DMS114 treated with DMSO at 0.1 percent for 48 hours (cell line): ENCODE data around the gene COL23A1.

Experiments
- DNase-seq: peaks from one replicate; lab custom pipeline; 2025; ENCODE audit not compliant: unreplicated experiment; lab: John Stamatoyannopoulos, UW

COL23A1 gene

DNA sequence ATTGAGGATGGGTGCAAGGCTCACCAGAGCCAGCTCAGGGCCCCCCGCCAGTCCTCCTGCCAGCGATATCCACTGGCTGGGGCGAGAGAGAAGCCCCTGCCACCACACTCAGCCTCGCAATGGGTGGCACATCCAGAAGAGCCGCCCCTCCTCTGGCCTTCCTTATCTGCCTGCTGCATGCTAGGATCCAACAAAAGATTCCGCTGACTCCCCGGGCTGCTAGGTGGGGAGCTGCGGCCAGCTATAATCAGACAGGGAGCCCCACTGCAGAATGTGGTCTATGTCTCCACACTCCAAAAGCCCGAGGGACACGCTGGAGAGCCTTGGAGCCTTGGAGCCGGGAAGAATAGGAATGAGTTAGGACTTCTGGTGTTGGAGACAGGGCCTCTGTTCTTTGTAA lies 32.8 kb downstream of the COL23A1 start:
- no peak for DNase-seq

DNA sequence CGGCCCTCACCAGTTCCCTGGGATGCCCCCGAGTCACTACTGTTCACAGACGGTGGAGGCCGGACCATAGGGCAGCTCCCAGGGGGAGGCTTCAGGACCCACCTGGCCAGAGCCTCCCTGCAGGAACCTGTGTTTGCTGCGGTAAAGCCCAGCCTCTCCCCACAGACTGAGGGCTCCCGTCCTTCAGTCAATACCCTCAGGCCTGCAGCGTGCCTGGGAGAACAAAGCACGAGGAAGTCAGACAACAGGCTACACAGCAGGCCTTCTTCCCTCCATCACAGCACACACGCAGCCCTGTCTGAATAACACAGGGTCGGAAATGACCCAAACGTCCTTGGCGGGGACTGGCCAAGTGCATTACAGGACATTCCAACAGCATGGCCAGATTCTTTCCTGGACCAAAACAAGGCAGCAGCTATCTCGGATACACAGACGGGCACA lies 34.4 kb downstream of the COL23A1 start:
- DNase-seq: no peak

GRCh38 chr5:178555005-178555404 lies 35.2 kb downstream of the COL23A1 start:
- no peak for DNase-seq

- DNase-seq: no peak
Observed at GRCh38 chr5:178554311-178554710, 35.9 kb downstream of the COL23A1 start.

DNA sequence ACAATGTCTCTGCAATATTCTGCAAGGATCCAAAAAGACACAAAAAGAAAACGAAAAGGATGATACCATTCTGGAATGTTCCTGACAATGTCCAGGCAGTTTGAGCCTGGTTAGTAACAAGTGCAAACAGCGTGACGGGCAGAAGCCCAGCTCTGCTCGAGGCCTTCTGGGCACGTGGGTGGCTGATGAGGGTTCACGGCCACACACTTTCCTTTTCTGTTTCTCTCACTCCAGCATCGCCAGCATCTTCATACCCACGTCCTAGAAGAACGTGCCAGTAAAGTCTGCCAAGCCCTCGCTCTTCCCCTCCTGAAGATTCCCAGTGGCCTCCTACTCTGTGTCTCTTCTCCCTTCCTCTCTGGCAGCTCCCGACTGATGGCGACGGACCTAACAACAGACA lies 36.7 kb downstream of the COL23A1 start:
- DNase-seq: no peak

DNA sequence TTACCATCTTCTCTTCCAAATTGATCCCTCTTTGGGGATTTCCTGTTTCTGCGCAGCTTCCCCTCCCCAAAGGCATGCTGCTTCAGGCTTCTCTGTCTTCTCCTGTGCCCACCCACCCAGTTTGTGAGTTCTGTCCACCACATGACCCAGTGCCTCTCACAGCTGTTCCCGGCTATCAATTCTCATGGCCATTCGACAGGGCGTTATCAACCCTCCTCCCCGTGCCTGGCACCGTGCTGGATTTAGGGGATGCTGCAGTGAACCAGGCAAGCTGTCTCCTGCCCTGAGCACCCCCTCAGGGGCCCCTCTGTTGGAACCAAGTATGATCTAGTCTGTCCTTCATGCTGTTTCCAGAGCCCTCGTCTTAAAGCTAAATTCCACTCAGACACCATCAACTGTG lies 38.7 kb downstream of the COL23A1 start:
- no peak for DNase-seq

DNA sequence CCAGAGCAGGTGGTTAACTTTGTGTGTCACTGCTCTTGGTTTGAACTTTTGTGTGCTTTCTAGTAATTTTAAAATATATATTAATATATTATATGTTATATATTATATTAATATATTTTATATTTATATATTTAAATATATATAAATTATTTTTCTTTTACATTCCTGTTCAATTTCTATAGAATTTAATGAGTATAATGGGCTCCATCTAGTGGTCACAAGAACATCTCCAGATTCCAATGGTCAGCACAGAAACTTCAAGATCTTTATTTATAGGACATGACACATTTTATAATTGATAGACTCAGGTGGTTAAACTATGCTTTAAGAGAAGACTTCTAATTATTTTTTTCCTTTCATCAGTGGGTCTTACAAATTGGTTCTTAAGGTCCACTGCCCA lies 39.1 kb downstream of the COL23A1 start:
- peak; percentile 68 for DNase-seq

DNA sequence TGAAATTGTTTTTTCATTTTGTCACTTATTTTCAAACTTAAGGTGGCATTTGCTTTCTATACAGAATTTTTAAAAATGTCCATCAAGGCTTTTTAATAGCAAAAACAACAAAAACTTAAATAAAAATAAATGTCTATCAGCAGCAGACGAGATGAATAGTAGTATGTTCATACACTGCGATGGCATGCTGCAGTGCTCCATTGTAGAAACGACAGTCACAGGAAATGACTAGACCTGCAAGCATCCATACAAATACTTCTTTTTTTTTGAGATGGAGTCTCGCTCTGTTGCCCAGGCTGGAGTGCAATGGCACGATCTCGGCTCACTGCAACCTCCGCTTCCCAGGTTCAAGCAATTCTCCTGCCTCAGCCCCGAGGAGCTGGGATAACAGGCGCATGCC lies 41.4 kb downstream of the COL23A1 start:
- DNase-seq: no peak

GRCh38 chr5:178547753-178548415 lies 42.3 kb downstream of the COL23A1 start:
- DNase-seq: no peak

DNA sequence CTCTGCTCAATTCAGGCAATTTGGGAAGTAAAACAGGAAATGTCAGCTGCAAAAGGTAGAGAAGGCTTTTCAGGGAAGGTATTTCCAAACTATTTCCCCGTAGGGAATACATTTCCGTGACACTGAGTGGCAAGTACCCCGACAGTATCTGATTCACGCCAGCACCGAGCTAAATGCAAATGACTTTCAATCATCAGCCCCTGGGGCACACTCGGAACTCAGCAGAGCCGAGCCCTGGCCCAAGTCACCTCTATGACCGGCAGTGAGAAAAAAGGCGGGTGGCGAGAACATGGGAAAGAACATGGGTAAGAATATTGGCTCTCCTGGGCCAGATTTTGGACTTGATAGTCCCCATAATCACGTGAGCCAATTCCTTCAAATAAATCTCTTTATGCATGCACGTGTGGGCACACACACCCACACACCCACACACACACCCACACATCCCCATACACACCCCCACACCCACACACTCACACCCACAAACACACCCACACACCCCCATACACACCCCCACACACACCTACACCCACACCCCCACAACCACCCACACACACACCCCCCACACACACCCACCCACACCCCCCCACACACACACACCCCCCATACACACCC lies 43.0 kb downstream of the COL23A1 start:
- DNase-seq: no peak

- no peak for DNase-seq
Observed at GRCh38 chr5:178546675-178547033, 43.5 kb downstream of the COL23A1 start.

DNA sequence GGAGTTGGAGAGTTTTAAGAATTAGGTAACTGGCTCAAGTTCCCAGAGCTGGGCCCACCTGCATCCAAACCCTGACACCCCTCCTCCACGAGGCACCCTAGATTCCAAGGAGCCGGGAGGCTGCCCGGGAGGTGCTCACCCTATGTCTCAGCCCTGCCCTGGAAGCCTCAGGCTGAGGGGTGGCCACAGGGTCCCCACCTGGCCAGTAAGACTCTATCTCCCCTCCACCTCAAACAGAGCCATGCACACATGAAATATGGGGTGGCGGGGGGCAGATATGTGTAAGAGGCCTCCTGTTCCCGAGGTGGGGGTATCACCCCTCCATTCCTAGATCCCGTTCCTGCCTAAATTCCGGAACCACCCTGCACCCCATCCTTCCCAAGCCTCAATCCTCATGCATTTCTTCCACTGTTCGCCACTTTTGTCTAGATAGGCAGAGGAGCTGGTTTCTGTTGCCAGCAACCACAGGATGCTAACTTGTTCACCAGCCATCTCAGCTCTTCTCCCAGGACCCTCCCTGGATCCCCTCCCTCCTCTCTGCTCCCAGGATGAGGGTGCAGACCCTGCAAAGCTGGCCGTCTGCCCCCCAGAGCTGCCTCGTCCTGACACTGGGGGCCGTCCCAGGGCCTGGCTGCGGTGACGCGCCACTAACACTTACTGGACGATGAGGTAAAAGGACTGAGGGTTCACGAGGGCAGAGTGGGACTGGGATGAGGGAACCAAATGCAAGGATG lies 44.1 kb downstream of the COL23A1 start:
- no peak for DNase-seq

DNA sequence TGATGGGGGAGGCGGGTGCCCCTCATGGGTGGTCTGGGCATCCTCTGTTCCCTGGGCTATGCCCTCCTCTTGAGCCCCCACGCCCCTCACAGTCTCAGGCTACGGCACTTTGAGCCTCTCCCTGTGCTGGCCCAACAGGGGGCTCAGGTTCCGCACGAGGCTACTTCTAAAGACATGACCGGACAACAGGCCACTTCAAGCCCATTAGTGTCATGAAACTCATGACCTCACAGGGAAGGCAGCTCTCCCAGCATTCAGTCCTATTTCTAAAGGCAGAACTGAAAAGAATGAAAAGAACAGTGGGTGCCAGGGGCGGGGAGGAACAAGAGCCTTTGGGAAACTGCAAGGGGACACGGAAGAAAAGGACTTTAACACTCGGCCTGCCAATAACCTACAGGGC lies 45.0 kb downstream of the COL23A1 start:
- no peak for DNase-seq

DNA sequence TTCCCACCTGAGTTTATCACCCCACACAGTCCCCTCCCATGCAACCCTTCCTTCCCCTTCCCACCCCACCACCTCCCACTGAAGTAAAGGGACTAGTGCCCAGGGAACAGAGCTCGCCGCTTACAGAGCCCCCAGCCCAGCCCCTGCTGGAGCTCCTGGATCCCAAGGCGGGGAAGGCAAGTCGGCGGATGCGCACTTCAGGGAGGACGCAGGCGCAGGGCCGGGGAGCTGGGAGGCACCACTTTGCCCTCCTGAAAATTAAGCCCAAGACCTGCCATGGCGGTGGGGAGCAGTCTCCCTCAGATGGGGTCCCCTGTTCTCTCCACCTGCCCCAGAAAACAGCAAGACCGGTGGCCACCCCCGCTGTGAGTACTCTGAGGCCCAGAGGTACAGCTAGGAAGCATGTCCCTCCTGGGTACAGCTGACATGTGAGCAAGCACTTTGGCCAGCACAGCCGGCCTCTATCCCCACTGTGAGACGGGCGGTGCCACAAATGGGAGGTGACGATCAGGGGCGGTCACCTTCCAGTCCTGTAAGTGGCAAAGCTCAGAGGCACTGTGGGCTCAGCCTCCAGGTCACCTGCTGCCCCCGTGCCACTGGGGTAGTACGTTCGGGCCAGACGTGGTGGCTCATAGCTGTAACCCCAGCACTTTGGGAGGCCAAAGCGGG lies 45.9 kb downstream of the COL23A1 start:
- no peak for DNase-seq

DNA sequence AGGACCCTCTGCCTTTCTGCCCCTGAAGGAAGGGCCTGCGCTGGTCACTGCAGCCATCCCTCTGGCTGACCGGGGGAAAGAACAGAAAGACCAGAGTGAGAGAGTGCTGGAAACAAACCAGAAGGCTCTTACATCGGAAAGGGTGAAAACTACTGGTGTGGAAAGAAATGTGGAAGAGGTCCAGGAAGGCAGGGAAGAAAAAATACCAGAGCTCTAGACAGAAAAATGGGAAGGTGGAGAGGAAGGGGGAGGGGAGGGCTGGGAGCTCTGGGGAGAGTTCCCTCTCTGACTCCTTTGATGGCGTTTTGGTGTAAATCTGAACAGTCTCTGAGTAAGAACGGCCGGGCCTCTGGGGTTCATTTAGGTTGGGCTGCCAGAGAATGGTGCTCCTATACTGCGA lies 47.7 kb downstream of the COL23A1 start:
- no peak for DNase-seq

DNA sequence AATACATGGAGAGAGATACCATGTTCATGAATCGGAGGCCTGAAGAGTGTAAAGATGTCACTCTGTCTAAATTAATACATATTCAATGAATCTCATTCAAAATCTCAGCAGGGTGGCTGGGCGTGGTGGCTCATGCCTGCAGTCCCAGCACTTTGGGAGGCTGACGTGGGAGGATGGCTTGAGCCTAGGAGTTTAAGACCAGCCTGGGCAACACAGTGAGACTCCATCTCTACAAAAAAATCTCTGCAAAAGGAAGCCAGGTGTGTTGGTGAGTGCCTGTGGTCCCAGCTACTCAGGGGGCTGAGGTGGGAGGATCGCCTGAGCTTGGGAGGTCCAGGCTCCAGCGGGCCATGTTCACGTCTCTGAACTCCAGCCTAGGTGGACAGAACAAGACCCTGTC lies 49.7 kb downstream of the COL23A1 start:
- no peak for DNase-seq

- no peak for DNase-seq
Observed at GRCh38 chr5:178538741-178539229, 51.4 kb downstream of the COL23A1 start.

DNA sequence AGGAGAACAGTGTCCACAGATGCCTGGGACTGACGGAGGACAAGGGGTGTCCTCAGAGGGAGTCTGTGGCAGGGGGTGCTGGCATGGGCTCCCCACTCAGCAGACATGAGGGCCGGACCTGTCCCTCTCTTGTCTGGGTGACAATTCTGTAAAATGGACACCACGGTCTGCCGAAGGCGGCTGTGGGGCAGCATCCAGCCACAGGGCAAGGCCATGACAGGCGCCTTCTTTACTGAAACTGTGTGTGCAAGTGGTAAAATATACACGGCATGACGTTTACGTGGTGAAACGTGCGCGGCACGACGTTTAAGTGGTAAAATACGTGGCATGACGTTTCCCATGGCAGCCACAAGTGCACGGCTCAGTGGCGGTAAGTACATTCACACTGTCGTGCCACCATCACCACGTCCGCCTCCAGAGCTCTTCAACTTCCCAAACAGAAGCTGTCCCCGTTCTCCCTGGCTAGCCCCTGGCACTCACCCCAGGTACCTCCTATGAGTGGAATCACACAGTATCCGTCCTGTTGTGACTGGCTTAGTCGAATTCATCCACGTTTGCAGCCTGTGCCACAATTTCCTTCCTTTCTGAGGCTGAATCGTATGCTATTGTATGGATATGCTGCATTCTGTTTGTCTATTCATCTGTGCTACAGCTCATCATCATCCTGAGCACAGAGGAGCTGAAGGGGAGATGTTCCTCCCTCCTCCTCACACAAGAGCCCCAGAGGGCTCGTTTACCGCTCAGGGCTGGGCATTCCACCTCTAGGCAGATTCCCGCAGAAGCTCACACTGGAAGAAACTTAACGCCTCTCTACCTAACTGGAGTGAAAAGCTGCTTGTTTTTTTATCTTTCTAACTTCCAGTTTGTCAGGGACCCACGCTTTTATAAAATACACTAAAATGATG lies 52.5 kb downstream of the COL23A1 start:
- DNase-seq: no peak

- DNase-seq: no peak
Observed at GRCh38 chr5:178536541-178537466, 53.4 kb downstream of the COL23A1 start.
